NCI-H526 (cell line): ENCODE measurements around the gene FARP1.

Experiments
- DNase-seq, 2 experiments: peaks; one replicate each; lab custom pipeline; 2025; lab: John Stamatoyannopoulos, UW

The FARP1 gene

GRCh38 chr13:98500963-98501421 is 358.1 kb downstream of the FARP1 start:
- no peak for DNase-seq

GRCh38 chr13:98503175-98504028 is 360.5 kb downstream of the FARP1 start:
- DNase-seq = no peak

GRCh38 chr13:98504029-98504351 is 361.1 kb downstream of the FARP1 start:
- no peak for DNase-seq

DNA sequence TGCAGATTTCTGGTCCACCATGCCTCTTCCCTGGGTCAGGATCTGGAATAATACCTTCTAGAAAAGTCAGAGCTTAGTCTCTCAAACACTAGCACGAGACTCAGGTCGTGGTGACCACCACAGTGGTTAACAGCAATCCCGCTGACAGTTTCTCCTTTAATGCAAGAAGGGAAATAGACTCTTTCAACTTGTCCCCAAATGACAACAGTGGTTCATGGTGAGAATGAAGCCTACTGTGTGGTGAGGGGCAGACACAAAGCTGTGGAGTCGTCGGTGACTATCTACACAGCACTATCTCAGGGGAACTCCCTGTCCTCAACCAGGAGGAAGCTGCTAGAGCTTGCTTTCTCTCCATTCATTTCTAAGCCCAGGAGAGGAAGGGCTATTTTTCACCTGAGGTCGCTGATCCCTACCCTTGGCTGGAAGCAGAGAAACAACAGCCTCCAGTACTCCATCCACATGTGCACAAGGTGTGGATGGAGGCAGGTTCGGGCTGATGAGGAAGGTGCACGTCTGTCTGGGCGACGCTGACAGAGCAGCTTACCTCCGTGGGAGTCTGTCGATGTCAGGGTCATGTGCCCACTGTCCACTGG is 361.6 kb downstream of the FARP1 start:
- DNase-seq = no peak
